Activated CD4-positive, alpha-beta T cell treated with anti-CD3 and anti-CD28 coated beads, Interleukin-2, amount 50 U/mL, for 24 hours (primary cell): ENCODE data around the gene GAREM2.

ENCODE experiments used
- DNase-seq, 2 donors: peaks; one replicate each; pipeline ENCODE4 v3.0.0-alpha.2; 2020; ENCODE audit warnings: low read depth in 1 of 2, low spot score in 1 of 2

Gene GAREM2

DNA sequence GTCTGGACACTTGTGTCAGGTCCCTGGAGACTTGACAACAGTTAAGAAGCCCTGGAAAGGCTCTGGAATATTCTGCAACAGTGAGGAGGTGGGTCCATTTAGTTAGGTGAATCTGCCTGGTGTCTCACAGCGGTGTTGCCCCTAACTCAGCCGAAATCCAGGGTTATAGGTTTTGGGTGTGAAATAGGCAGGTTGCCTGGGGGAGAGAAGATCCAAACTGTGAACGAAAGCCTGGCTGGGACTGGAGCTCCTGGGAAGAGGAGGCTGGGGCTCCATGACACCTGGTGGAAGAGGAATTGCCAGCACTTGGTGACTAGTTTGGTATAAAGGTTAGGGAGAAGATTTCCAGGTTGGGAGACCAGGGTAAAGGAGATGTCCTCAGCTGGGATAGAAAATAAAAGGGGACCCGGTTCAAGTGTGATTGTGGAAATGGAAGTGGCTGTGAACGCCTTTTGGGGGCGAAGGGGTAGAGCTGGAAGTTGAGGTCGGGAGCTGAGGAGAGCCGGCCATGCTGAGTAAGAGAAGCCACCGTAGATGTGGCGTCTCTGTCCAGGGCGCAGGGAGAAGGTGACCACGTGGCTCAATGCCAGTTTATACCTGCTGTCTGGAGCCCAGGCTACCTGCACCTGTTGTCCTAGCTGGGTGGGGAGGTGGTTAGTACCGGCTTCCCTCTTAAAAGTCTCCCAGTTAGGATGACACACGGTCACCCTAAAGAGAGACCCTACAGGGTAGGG is 3.0 kb upstream of the GAREM2 start:
- DNase-seq: no peak

DNA sequence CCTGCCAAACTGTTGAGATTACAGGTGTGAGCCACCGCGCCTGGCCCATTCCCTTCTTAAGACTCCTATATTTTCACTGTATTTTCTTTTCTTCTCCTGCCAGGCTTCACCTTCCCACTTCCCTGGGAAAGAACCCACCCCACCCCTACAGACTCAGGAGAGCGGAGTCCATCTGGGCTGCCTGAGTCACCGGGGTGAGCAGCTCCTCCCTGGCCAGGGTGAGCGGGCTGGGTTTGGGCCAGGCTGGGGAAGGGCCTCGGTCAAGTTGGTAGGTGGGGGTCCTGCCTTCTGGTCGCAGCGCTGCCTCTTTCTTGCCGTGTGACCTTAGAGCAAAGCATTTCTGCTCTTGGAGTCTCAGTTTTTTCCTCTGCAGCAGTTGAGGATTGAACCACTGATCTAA is 2.1 kb upstream of the GAREM2 start:
- DNase-seq: no peak

DNA sequence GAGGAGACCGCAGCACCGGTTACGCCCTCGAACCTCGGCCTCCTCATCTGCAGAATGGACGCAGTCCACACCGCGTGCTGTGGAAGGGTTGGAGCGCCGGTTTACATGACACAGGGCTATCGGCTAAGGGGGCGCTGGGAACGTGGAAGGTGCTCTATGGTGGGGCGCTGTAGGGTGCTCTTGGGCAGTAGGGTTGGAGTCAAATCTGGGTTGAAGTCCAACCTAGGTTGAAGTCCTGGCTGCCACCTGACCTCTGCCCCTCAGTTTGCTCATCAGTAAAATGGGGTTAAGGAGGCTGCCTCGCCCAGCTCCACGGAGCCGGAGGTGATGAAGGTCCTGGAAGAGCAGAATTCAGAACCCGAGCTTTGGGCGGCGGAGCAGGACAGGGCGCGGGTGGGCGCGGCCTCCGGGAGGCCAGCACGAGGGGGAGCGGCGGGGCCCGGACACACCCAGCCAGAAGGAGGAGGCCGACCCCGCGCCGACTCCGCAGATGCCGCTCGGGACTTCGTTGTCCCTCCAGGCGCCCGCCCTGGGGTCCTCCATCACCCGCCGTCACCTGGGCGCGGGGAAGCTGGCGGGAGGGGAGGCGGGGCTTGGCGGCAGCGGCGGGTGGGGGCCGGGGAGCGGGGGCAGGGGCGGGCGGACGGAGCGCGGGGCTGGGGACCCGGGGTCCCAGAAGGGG is 558 bp upstream of the GAREM2 start:
- DNase-seq: no peak

DNA sequence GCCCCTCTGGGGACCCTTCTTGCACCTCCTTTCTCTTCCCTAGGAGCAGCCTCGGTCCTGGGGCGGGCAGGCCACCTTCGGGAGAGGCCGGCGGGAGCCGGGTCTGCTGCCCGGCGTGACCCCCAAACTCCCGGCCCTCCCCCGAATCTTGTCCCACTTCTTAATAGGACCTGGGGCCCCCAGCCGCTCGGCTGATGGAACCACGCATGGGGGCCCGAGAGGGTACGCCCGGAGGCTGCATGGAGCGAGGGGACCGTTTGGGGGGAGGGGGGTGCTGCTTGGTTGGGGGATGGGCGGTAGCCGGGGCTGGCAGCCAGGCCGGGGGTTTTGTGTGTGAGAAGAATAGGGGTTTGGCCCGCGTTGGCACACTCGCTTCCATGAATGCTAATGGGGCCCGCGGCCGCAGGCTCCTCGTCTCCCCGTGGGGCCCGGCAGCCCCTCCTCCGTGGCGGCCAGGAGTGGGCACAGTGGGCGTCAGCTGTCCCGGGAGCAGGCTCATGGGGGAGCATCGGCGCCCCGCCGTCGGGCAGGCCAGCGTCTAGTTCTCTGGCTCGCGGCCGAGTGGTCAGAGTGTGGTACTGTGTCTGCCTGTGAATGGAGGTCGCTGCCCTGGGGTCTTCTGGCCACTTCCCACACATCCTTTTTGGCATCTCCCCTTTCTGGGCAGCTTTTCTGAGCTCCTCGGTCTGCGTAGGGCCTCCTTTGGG is 1.0 kb downstream of the GAREM2 start:
- no peak for DNase-seq

DNA sequence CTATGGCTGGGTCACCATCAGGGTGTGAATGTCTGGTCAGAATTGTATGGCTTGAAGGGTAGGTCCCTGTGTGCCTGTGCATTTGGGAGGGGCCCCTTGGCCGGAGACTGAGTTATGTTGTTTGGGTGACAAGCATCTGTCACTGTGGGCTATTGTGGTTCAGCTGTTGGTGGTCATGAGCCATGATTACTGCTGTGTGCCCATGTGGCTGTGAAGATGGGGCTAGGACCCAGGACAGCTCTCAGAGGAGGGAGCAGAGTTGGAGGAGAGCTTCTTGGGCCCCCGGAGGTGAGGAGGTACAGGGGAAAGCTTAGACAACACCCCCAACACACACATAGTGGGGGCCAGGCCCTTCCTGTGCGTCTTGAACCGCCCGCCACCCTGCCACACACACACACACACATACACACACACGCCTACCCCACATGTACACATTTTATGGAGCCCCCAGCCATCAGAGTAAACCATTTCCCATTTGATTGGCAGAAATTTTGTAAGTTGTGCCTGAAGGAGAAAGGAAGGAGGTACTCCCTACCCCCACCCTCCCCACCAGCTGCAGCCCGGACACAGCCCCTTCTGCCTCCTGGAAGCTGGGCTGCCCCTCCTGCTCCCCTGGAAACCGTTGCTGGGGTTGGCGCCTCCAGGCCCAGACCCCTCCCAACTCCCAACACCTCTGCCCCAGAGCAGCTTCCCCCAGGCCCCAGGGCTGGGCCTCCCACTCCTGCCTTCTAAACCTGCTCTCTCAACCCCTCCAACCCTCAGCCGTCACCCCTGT is 2.0 kb downstream of the GAREM2 start:
- DNase-seq: no peak

GRCh38 chr2:26175466-26176278 is 2.8 kb downstream of the GAREM2 start:
- no peak for DNase-seq

GRCh38 chr2:26176279-26176615 is 3.4 kb downstream of the GAREM2 start:
- DNase-seq: no peak

DNA sequence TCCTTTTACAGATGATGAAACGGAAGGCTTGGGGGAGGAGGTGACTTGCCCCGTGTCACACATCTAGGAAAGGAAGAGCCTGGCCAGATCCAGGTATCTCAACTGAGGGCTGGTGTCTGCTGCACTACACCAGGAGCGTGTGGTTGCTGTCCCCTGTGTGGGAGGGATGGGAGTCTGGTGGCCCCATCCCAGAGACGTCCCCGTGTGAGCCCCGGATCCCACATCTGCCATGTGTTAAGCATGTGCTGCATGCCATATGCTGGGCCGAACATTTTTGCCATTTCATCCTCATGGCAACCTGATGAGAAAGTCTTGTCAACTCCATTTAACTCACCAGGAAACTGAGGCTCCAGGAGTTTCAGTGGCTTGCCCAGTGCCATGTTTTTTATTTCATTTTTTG is 4.2 kb downstream of the GAREM2 start:
- no peak for DNase-seq

DNA sequence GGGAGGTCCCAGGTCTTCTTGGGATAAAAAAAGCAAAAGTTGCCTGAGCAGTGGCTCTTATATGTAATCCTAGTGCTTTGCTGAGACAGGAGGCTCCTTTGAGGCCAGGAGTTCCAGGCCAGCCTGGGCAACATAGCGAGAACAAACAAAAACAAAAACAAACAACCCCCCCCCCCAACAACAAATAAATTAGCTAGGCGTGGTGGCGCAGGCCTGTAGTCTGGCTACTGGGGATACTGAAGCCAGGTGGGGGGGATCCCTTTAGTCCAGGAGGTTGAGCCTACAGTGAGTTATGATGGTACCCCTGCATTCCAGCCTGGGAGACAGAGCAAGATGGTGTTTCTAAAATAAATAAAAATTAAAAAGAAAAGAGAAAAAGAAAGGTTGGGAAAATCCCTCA is 5.4 kb downstream of the GAREM2 start:
- no peak for DNase-seq

- DNase-seq: no peak
These were observed 6.0 kb downstream of the GAREM2 start for GRCh38 chr2:26178746-26179436.

- no peak for DNase-seq
These were observed 6.6 kb downstream of the GAREM2 start for GRCh38 chr2:26179446-26179913.

DNA sequence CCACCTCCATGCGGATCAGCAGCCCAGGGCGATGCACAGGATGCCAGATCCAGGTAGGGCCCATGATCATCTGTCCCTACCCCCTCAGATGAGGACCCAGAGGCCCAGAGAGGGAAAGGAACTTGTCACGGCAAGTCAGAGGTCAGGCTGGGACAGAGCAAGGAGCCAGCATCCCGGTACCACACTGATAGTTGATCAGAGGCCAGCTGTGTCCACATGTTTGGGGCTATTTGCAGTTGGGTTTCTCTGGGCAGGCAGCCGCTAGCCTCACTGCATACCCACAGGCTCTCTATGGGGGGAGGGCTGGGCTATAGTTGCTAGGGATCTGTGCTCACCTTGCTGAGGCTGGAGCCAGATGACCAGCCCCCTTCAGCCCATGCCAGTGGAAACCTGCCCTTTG is 9.6 kb downstream of the GAREM2 start:
- DNase-seq: no peak

GRCh38 chr2:26182887-26183630 is 10.2 kb downstream of the GAREM2 start:
- no peak for DNase-seq

DNA sequence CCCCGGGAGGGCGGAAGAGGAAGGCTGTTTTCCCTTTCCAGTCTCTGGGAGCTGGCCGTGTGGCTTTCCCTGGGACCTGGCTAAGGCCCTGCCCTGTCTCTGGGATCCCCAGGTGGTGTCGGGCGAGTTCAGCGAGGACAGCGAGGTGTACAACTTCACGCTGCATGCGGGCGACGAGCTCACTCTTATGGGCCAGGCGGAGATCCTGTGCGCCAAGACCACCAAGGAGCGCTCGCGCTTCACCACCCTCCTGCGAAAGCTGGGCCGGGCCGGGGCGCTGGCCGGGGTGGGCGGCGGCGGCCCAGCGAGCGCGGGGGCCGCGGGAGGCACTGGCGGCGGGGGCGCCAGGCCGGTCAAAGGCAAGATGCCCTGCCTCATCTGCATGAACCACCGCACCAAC is 11.2 kb downstream of the GAREM2 start:
- DNase-seq: no peak

GRCh38 chr2:26184555-26185303 is 11.8 kb downstream of the GAREM2 start:
- peak; percentile 64 to 66 for DNase-seq

- no peak for DNase-seq
These were observed 12.5 kb downstream of the GAREM2 start for GRCh38 chr2:26185304-26185928.

DNA sequence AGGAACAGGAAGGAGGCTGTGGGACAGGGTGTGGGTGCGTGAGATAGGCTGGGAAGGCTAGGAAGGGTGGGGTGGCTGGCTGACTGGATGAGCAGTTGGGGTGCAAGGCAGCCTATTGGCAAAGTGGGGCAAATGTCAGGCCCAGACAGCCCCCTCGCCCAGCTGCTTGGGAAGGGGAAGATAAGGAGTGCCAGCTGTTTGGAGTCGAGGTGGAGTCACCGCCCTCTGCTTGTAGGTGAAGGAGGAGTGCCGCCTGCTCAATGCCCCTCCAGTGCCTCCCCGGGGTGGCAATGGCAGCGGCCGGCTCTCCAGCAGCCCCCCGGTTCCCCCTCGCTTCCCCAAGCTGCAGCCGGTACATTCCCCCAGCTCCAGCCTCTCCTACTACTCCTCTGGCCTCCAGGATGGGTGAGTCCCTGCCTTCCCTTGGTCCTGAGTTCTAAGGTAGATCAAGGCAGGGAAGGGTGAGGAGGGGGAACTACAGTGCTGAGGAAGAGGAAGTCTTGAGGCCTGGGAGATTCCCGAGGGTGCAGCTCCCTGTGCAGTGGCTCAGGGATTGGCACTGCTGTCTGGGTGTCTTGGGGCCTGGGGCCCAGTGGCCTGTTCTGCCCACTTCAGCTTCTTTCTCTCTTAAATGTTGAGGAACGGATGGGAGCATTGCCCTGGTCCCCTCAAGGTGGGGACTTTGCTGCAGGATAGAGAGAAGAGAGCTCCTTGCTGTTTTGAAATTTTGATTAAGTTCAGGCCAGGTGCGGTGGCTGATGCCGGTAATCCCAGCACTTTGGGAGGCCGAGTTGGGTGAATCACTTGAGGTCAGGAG is 13.3 kb downstream of the GAREM2 start:
- no peak for DNase-seq
